Measurements from ENCODE around the gene PNLIPRP3.

DNA sequence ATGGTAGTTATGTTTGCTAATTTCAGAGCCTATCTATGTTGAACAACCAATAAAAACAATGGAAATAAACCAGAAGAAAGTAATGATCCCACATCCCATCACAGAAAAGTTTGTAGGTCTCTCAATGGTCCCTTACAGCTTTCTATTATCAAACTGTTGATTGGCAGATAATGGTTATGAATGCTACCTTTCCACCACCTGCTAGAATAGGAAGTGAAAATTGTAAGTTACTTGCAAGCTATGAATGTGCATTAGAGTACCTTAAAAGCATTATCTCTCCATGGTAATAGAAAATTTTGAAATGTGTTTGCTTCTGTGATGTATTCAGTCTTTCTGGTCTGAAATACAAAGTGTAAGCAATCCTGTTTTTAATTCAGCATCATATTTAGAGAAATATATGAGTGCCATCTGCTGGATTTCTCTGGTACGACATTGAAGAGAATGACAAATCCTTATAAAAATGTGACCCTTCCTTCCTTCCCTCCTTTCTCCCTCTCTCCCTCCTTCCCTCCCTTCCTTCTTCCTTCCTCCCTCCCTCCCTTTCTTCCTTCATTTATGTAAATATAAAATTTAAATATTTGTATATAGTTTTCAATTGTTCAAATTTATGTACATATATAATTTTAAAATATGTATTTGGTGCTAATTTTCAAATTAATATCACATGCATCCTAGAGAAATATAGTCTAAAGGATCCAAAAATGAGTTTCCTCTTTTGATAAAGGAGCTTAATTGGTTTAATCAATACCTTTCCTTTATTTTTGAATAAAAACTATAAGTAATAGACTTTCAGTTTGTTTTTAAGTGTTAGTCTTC lies 41.4 kb upstream of the PNLIPRP3 start:
- TF ChIP-seq, protein P1, sequence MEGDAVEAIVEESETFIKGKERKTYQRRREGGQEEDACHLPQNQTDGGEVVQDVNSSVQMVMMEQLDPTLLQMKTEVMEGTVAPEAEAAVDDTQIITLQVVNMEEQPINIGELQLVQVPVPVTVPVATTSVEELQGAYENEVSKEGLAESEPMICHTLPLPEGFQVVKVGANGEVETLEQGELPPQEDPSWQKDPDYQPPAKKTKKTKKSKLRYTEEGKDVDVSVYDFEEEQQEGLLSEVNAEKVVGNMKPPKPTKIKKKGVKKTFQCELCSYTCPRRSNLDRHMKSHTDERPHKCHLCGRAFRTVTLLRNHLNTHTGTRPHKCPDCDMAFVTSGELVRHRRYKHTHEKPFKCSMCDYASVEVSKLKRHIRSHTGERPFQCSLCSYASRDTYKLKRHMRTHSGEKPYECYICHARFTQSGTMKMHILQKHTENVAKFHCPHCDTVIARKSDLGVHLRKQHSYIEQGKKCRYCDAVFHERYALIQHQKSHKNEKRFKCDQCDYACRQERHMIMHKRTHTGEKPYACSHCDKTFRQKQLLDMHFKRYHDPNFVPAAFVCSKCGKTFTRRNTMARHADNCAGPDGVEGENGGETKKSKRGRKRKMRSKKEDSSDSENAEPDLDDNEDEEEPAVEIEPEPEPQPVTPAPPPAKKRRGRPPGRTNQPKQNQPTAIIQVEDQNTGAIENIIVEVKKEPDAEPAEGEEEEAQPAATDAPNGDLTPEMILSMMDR (conservative IDR thresholded peaks at IDR 0.05), result peak; percentile 64
- no peak for TF ChIP-seq EZH2 (IDR thresholded peaks at IDR 0.05; ENCODE audit: low read depth)
